Astrocyte (in vitro differentiated cells and primary cell): ENCODE measurements around the gene QARS1. TPM values are rescaled to one million over a fixed set of nuclear protein-coding genes. Genes with fewer than 3 reads are reported as not detected.

Experiments
- DNase-seq: peaks from one replicate; pipeline ENCODE4 v3.0.0-alpha.2; 2010; ENCODE audit warnings: low read depth
- FAIRE-seq: peaks from 2 replicates; lab custom pipeline; 2011; peaks lifted over from hg19 to GRCh38; lab: Jason Lieb, UNC
- H2AFZ ChIP-seq: 2 replicates; pipeline ENCODE4 v1.6.0; 2012; ENCODE audit warnings: low read depth, low read length, inconsistent platforms
- H3K27ac ChIP-seq: 2 replicates; pipeline ENCODE4 v1.5.1; 2011; ENCODE audit warnings: low read depth, low read length, inconsistent platforms
- H3K27me3 ChIP-seq: 2 replicates; pipeline ENCODE4 v1.6.0; 2011; ENCODE audit warnings: low read length, inconsistent platforms; ENCODE audit not compliant: insufficient read depth
- H3K36me3 ChIP-seq: 2 replicates; pipeline ENCODE4 v1.5.1; 2011; ENCODE audit warnings: low read length, inconsistent platforms; ENCODE audit not compliant: insufficient read depth
- H3K4me1 ChIP-seq: 2 replicates; pipeline ENCODE4 v1.5.1; 2011; ENCODE audit warnings: low read length, inconsistent platforms; ENCODE audit not compliant: insufficient read depth
- H3K4me2 ChIP-seq: 2 replicates; pipeline ENCODE4 v1.6.0; 2012; ENCODE audit warnings: low read length, inconsistent platforms
- H3K4me3 ChIP-seq: 2 replicates; pipeline ENCODE4 v1.5.1; 2011; ENCODE audit warnings: low read depth, mild to moderate bottlenecking, low read length, inconsistent platforms; ENCODE audit not compliant: insufficient read depth
- H3K79me2 ChIP-seq: 2 replicates; pipeline ENCODE4 v1.6.0; 2012; ENCODE audit warnings: mild to moderate bottlenecking, low read length, inconsistent platforms; ENCODE audit not compliant: insufficient read depth
- H3K9ac ChIP-seq: 2 replicates; pipeline ENCODE4 v1.6.0; 2012; ENCODE audit warnings: mild to moderate bottlenecking, low read length, inconsistent platforms
- H3K9me3 ChIP-seq: 2 replicates; pipeline ENCODE4 v1.5.1; 2012; ENCODE audit warnings: low read depth, mild to moderate bottlenecking, low read length, inconsistent platforms; ENCODE audit not compliant: insufficient read depth
- H4K20me1 ChIP-seq: 2 replicates; pipeline ENCODE4 v1.6.0; 2012; ENCODE audit warnings: low read length, inconsistent platforms; ENCODE audit not compliant: insufficient read depth
- H3K27ac Mint-ChIP-seq: one replicate; pipeline ENCODE4 v1.8.0; 2021; ENCODE audit warnings: mild to moderate bottlenecking, mixed read lengths; ENCODE audit not compliant: unreplicated experiment
- H3K27me3 Mint-ChIP-seq: one replicate; pipeline ENCODE4 v1.8.0; 2021; ENCODE audit warnings: low read depth, mixed read lengths; ENCODE audit not compliant: unreplicated experiment
- H3K36me3 Mint-ChIP-seq: one replicate; pipeline ENCODE4 v1.8.0; 2021; ENCODE audit warnings: low read depth, mixed read lengths; ENCODE audit not compliant: unreplicated experiment
- H3K4me1 Mint-ChIP-seq: one replicate; pipeline ENCODE4 v1.8.0; 2021; ENCODE audit warnings: low read depth, mixed read lengths; ENCODE audit not compliant: unreplicated experiment
- H3K4me3 Mint-ChIP-seq: one replicate; pipeline ENCODE4 v1.8.0; 2021; ENCODE audit warnings: mild to moderate bottlenecking, moderate library complexity, mixed read lengths; ENCODE audit not compliant: unreplicated experiment
- H3K9me3 Mint-ChIP-seq: one replicate; pipeline ENCODE4 v1.8.0; 2021; ENCODE audit warnings: mild to moderate bottlenecking, mixed read lengths; ENCODE audit not compliant: unreplicated experiment
- EZH2 ChIP-seq: IDR thresholded peaks from 2 replicates; pipeline ENCODE4 v1.6.1; 2012; ENCODE audit warnings: mild to moderate bottlenecking, low read length, inconsistent platforms; ENCODE audit not compliant: insufficient read depth
- total RNA-seq: library from RNA; stranded (reverse); gene quantifications from 2 replicates; pipeline ENCODE4 v1.2.1, GENCODE V29; 2021
- TF ChIP-seq, protein P1 (sequence below): IDR thresholded peaks from 2 replicates; pipeline ENCODE4 v1.5.1; 2011; ENCODE audit warnings: low read depth, mild to moderate bottlenecking, inconsistent platforms, low read length, moderate library complexity; ENCODE audit not compliant: insufficient read depth

QARS1 gene
- total RNA-seq, 1 donor from 2014 or later = 189 TPM

DNA sequence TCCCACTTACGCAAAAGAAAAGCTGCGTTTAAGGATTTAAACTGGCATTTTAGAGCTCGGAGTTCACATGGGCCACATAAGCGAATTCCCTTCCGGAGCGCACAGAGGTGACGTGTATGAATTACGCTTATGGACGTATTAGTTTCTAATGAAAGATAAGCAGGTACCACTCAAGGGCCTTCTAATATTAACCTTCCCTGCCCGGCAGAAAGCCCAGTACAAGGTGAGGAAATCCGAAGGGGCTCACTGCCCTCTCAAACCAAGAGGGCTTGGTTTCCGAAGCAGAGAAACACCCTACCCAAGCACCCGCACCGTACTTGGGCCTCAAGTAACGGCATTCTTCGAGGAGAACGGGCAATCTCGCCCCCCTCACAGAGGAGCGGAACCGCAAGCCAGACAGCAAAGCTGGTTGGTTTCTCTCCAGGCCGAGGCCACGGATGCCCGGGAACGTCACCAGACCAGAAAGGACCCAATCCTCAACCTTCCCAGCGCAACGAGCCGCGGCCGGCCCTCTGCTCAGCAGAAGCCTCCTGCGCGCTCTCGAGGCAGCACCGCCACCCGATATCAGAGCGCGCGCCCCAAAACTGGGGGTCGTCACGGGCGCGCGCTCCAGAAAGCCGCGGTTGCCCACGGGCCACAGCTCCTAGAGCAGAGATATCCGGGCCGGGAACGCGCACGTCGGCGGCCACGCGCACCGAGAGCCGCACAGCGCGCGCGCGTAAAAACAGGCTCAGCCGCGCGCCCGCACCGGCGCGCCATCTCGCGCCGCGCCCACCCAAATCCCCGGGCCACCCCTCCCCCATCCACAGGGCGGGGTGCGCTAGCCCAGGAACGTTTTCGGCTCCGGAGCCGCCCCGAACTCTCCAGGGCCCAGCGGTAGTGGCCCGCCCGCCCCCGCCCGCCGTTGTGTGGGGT lies 11.4 kb downstream of the QARS1 start:
- no peak for FAIRE-seq
- peak overlapping the region; percentile 36 for H2AFZ ChIP-seq

DNA sequence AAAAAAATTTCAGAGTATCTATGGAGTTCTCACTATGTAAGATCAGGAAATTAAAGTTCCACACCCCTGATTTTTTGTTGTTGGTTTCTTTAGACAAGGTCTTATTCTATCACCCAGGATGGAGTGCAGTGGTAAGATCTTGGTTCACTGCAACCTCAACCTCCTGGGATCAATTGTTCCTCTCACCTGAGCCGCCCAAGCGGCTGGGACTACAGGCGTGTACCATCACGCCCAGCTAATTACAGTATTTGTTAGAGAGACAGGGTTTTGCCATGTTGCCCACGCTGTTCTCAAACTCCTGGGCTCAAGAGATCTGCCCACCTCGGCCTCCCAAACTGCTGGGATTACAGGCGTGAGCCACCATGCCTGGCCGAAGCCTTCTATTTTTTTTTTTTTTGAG lies 23.1 kb downstream of the QARS1 start:
- Histone ChIP-seq H3K36me3 (peaks cover 18% of the 10 kb centered on the region), H4K20me1 (peaks cover 67% of the 10 kb centered on the region), H3K27me3 (no peaks in the 10 kb centered on the region), H3K79me2 (peaks cover 94% of the 10 kb centered on the region), H3K4me3 (no peak overlapping the region), H3K9ac (no peak overlapping the region), H3K4me1 (no peaks in the 10 kb centered on the region), H3K9me3 (no peaks in the 10 kb centered on the region), H2AFZ (no peak overlapping the region), H3K4me2 (no peak overlapping the region), H3K27ac (no peak overlapping the region)
- no peak for TF ChIP-seq EZH2
- TF ChIP-seq, protein P1, sequence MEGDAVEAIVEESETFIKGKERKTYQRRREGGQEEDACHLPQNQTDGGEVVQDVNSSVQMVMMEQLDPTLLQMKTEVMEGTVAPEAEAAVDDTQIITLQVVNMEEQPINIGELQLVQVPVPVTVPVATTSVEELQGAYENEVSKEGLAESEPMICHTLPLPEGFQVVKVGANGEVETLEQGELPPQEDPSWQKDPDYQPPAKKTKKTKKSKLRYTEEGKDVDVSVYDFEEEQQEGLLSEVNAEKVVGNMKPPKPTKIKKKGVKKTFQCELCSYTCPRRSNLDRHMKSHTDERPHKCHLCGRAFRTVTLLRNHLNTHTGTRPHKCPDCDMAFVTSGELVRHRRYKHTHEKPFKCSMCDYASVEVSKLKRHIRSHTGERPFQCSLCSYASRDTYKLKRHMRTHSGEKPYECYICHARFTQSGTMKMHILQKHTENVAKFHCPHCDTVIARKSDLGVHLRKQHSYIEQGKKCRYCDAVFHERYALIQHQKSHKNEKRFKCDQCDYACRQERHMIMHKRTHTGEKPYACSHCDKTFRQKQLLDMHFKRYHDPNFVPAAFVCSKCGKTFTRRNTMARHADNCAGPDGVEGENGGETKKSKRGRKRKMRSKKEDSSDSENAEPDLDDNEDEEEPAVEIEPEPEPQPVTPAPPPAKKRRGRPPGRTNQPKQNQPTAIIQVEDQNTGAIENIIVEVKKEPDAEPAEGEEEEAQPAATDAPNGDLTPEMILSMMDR = no peak
- no peak overlapping the region for H3K27ac Mint-ChIP-seq
- no peak overlapping the region for H3K4me3 Mint-ChIP-seq
- no peaks in the 10 kb centered on the region for H3K4me1 Mint-ChIP-seq
- DNase-seq (no peak), FAIRE-seq (no peak)
- no peaks in the 10 kb centered on the region for H3K27me3 Mint-ChIP-seq
- H3K9me3 Mint-ChIP-seq = no peaks in the 10 kb centered on the region
- peaks cover 10% of the 10 kb centered on the region for H3K36me3 Mint-ChIP-seq

More for the DNA sequence above, 11.4 kb downstream of the QARS1 start:
- H3K36me3 ChIP-seq = peaks cover 10% of the 10 kb centered on the region
- Mint-ChIP-seq H3K4me3 (peak overlapping the region; percentile 93), H3K36me3 (peaks cover 8% of the 10 kb centered on the region), H3K27ac (peak overlapping the region; percentile 97), H3K4me1 (peaks cover 15% of the 10 kb centered on the region), H3K27me3 (no peaks in the 10 kb centered on the region), H3K9me3 (no peaks in the 10 kb centered on the region)
- TF ChIP-seq, protein P1 = no peak
- no peak for TF ChIP-seq EZH2
- H3K9ac ChIP-seq = peak overlapping the region; percentile 96
- H3K4me2 ChIP-seq = peak overlapping the region; percentile 85
- DNase-seq = peak; percentile 81
- H4K20me1 ChIP-seq = peaks cover 48% of the 10 kb centered on the region
- no peaks in the 10 kb centered on the region for H3K27me3 ChIP-seq
- H3K79me2 ChIP-seq = peaks cover 50% of the 10 kb centered on the region
- no peaks in the 10 kb centered on the region for H3K9me3 ChIP-seq
- H3K27ac ChIP-seq = peak overlapping the region; percentile 94
- peak overlapping the region; percentile 87 for H3K4me3 ChIP-seq
- H3K4me1 ChIP-seq = peaks cover 13% of the 10 kb centered on the region

DNA sequence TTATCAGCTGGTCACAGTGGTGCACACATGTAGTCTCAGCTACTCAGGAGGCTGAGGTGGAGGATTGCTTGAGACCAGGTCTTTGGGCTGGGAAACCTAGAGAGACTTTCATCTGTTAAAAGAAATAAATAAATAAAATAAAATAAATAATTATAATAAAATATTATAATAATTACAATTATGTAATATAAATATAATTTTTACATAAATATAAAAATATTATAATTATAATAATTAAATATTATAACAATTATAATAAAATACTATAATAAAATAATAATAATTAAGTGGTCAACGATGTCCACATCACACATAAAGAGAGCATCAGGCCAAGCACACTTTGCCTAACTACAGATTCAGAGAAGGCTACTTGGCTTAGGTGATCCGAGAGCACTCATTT lies 25.3 kb downstream of the QARS1 start:
- Histone ChIP-seq H3K4me2 (no peak overlapping the region), H3K4me3 (no peak overlapping the region), H3K79me2 (peaks cover 87% of the 10 kb centered on the region), H3K27ac (no peak overlapping the region), H3K9ac (no peak overlapping the region), H3K27me3 (no peaks in the 10 kb centered on the region), H3K4me1 (no peaks in the 10 kb centered on the region), H3K9me3 (no peaks in the 10 kb centered on the region), H2AFZ (no peak overlapping the region), H3K36me3 (peaks cover 27% of the 10 kb centered on the region), H4K20me1 (peaks cover 56% of the 10 kb centered on the region)
- DNase-seq (no peak), FAIRE-seq (no peak)
- Mint-ChIP-seq H3K9me3 (no peaks in the 10 kb centered on the region), H3K36me3 (peaks cover 10% of the 10 kb centered on the region), H3K27ac (no peak overlapping the region), H3K27me3 (no peaks in the 10 kb centered on the region), H3K4me3 (no peak overlapping the region), H3K4me1 (no peaks in the 10 kb centered on the region)
- TF ChIP-seq, protein P1 = no peak
- TF ChIP-seq EZH2 = no peak
